OCI-LY7 (cell line): ENCODE data around the gene TCP1. TPM values are rescaled to one million over a fixed set of nuclear protein-coding genes. Genes with fewer than 3 reads are reported as not detected.

Experiments used
- BruUV-seq: library from RNA; stranded (reverse); fragments of 400-500 nt; replicated peaks from 2 replicates; lab custom pipeline; 2021; lab: Mats Ljungman, UMichigan
- CTCF ChIA-PET: fragments of 300-600 bp; sonication (Branson Sonifier 250); formaldehyde crosslinking; loops from one replicate; lab custom pipeline; 2022; ENCODE audit warnings: antibody characterized with exemption; ENCODE audit not compliant: unreplicated experiment; lab: Charles Lee
- POLR2A ChIA-PET: fragments of 300-600 bp; sonication (Branson Sonifier 250); formaldehyde crosslinking; loops from one replicate; lab custom pipeline; 2022; ENCODE audit warnings: antibody characterized with exemption; lab: Charles Lee
- DNase-seq: peaks from one replicate; pipeline ENCODE4 v3.0.0-alpha.2; 2015; ENCODE audit warnings: low spot score
- H2AFZ ChIP-seq: fragments of 200-600 bp; sonication (generic), shearing (Covaris generic); 2 replicates; pipeline ENCODE4 v1.6.1; 2014; ENCODE audit warnings: mild to moderate bottlenecking, antibody characterized with exemption, low read length, moderate library complexity
- H3K27ac ChIP-seq: fragments of 200-600 bp; sonication (generic); 2 replicates; pipeline ENCODE4 v1.5.1; 2014; ENCODE audit warnings: mixed run types, low read depth, mild to moderate bottlenecking, moderate library complexity, low read length, inconsistent platforms; ENCODE audit not compliant: poor library complexity, severe bottlenecking
- H3K36me3 ChIP-seq: fragments of 200-600 bp; sonication (generic); 2 replicates; pipeline ENCODE4 v1.6.1; 2014; ENCODE audit warnings: mild to moderate bottlenecking, antibody characterized with exemption, low read length, moderate library complexity, mixed read lengths; ENCODE audit not compliant: insufficient read depth
- H3K4me1 ChIP-seq: fragments of 200-600 bp; sonication (generic); 2 replicates; pipeline ENCODE4 v1.5.1; 2014; ENCODE audit warnings: mild to moderate bottlenecking, low read length; ENCODE audit not compliant: insufficient read depth, poor library complexity, severe bottlenecking
- H3K4me2 ChIP-seq: fragments of 200-600 bp; sonication (generic); 2 replicates; pipeline ENCODE4 v1.6.1; 2014; ENCODE audit warnings: mild to moderate bottlenecking, low read length
- H3K4me3 ChIP-seq: fragments of 200-600 bp; sonication (generic); 2 replicates; pipeline ENCODE4 v1.5.1; 2014; ENCODE audit warnings: mild to moderate bottlenecking, low read depth, low read length; ENCODE audit not compliant: poor library complexity, severe bottlenecking
- H3K79me2 ChIP-seq: fragments of 200-600 bp; sonication (generic); 2 replicates; pipeline ENCODE4 v1.6.1; 2016; ENCODE audit warnings: low read depth, mild to moderate bottlenecking, low read length, moderate library complexity, mixed read lengths; ENCODE audit not compliant: insufficient read depth
- H3K9me2 ChIP-seq: fragments of 200-600 bp; sonication (generic); 2 replicates; pipeline ENCODE4 v1.6.1; 2016; ENCODE audit warnings: mild to moderate bottlenecking, low read length, mixed read lengths; ENCODE audit not compliant: insufficient read depth
- H3K9me3 ChIP-seq: fragments of 200-600 bp; sonication (generic); 2 replicates; pipeline ENCODE4 v1.6.1; 2014; ENCODE audit warnings: mild to moderate bottlenecking, mixed run types, low read length, mixed read lengths
- H4K20me1 ChIP-seq: fragments of 200-600 bp; sonication (generic); 2 replicates; pipeline ENCODE4 v1.6.1; 2014; ENCODE audit warnings: mild to moderate bottlenecking, antibody characterized with exemption, low read length, moderate library complexity, mixed read lengths; ENCODE audit not compliant: insufficient read depth
- CTCF ChIP-seq: fragments of 200-600 bp; sonication (generic); conservative IDR thresholded peaks from 2 replicates; pipeline ENCODE4 v1.5.1; 2014; ENCODE audit warnings: mild to moderate bottlenecking, antibody characterized with exemption, low read length, moderate library complexity, mixed read lengths
- EZH2phosphoT487 ChIP-seq: fragments of 200-600 bp; sonication (generic); IDR thresholded peaks from 2 replicates; pipeline ENCODE4 v1.6.1; 2018; ENCODE audit warnings: low read depth, borderline replicate concordance, mild to moderate bottlenecking, mixed run types, antibody characterized with exemption, low read length, moderate library complexity, mixed read lengths
- intact Hi-C: fragments of 100-400 bp; cut with micrococcal nuclease; formaldehyde crosslinking; loops from one replicate; pipeline ENCODE4 v1.10.0; 2022; ENCODE audit not compliant: unreplicated experiment
- total RNA-seq, 2 experiments: library from RNA; depleted of rRNA in 1 of 2; stranded (reverse); fragments of >200 nt in 1 of 2; shearing (Covaris generic) in 1 of 2; gene quantifications; 2 replicates each; pipeline ENCODE4 v1.2.3, GENCODE V29; 2014 to 2022

TCP1 gene
- total RNA-seq, 2 experiments from 2014 or later = 319 to 386 TPM

- BruUV-seq = no TSS peak
Measured at GRCh38 chr6:159746759-159747158, 42.6 kb downstream of the TCP1 start.

GRCh38 chr6:159745081-159745480 lies 44.3 kb downstream of the TCP1 start:
- no peak overlapping the region for H2AFZ ChIP-seq
- H3K9me3 ChIP-seq = no peaks in the 10 kb centered on the region
- H3K4me2 ChIP-seq = no peak overlapping the region
- DNase-seq = no peak
- TF ChIP-seq CTCF (no peak), EZH2phosphoT487 (no peak)
- ChIA-PET POLR2A (interaction anchor here (0.6 to 1.6 kb wide), 3 partner anchors 11 to 724 kb away, joined by 3 to 6 read pairs (median 4); no protein-coding TSS in a partner anchor), CTCF (no interaction called here)
- peaks cover 65% of the 10 kb centered on the region; the same call in 1 of the 2 replicates for H3K79me2 ChIP-seq
- H3K4me1 ChIP-seq = no peaks in the 10 kb centered on the region
- no peaks in the 10 kb centered on the region for H3K9me2 ChIP-seq
- no peak overlapping the region for H3K27ac ChIP-seq
- H3K4me3 ChIP-seq = no peak overlapping the region
- H3K36me3 ChIP-seq = peaks cover 100% of the 10 kb centered on the region
- intact Hi-C loops = no loop called here
- BruUV-seq = no TSS peak
- H4K20me1 ChIP-seq = peaks cover 9% of the 10 kb centered on the region; the same call in 1 of the 2 replicates

More at GRCh38 chr6:159746759-159747158, 42.6 kb downstream of the TCP1 start:
- Histone ChIP-seq H3K79me2 (peaks cover 57% of the 10 kb centered on the region; the same call in 1 of the 2 replicates), H3K9me2 (no peaks in the 10 kb centered on the region), H2AFZ (no peak overlapping the region), H3K4me2 (no peak overlapping the region), H3K4me3 (no peak overlapping the region), H3K36me3 (peaks cover 100% of the 10 kb centered on the region), H3K4me1 (no peaks in the 10 kb centered on the region), H3K27ac (no peak overlapping the region), H3K9me3 (no peaks in the 10 kb centered on the region), H4K20me1 (peaks cover 12% of the 10 kb centered on the region; the same call in 1 of the 2 replicates)
- TF ChIP-seq EZH2phosphoT487 = no peak
- TF ChIP-seq CTCF = no peak
- DNase-seq = no peak
- intact Hi-C loops = no loop called here
- CTCF ChIA-PET = no interaction called here
- POLR2A ChIA-PET = interaction anchor here (0.7 to 1.6 kb wide), 4 partner anchors 9 to 711 kb away, joined by 3 to 10 read pairs (median 4); no protein-coding TSS in a partner anchor

- Histone ChIP-seq H2AFZ (no peak overlapping the region), H3K4me3 (no peak overlapping the region), H4K20me1 (peaks cover 17% of the 10 kb centered on the region; the same call in 1 of the 2 replicates), H3K4me1 (peaks cover 6% of the 10 kb centered on the region), H3K9me3 (no peaks in the 10 kb centered on the region), H3K27ac (no peak overlapping the region), H3K36me3 (peaks cover 99% of the 10 kb centered on the region), H3K79me2 (peaks cover 86% of the 10 kb centered on the region), H3K9me2 (no peaks in the 10 kb centered on the region), H3K4me2 (no peak overlapping the region)
- no peak for TF ChIP-seq EZH2phosphoT487
- no peak for TF ChIP-seq CTCF
- DNase-seq = no peak
- CTCF ChIA-PET = no interaction called here
- BruUV-seq = no TSS peak
- POLR2A ChIA-PET = interaction anchor here (0.6 to 1.4 kb wide), 3 partner anchors 9 to 165 kb away, joined by 3 to 4 read pairs (median 3); partner anchors contain the start of gene WTAP
- intact Hi-C loops = no loop called here
Measured at GRCh38 chr6:159742165-159742564, 47.2 kb downstream of the TCP1 start.
